HepG2 (cell line): ENCODE results near the gene LYRM4. TPM values are rescaled to one million over a fixed set of nuclear protein-coding genes. Genes with fewer than 3 reads are reported as not detected.

Source experiments
- CBX2 ChIP-seq, 2 experiments: fragments of 200-600 bp in 1 of 2; sonication (generic); formaldehyde crosslinking in 1 of 2; IDR thresholded peaks; 2 replicates each; pipeline versions ENCODE4 v1.7.0 to v1.8.1; 2018 to 2022; ENCODE audit warnings: low read depth in 2 of 2, low read length in 1 of 2, mild to moderate bottlenecking in 1 of 2, missing genetic modification reagents in 1 of 2
- DZIP1 ChIP-seq: sonication (generic); formaldehyde crosslinking; IDR thresholded peaks from 2 replicates; pipeline ENCODE4 v1.5.0; 2020; ENCODE audit warnings: mild to moderate bottlenecking, missing genetic modification reagents
- FOXC1 ChIP-seq: sonication (generic); formaldehyde crosslinking; IDR thresholded peaks from 2 replicates; pipeline ENCODE4 v1.8.0; 2022; ENCODE audit warnings: mild to moderate bottlenecking, missing genetic modification reagents, borderline replicate concordance
- FOXO4 ChIP-seq: sonication (generic); formaldehyde crosslinking; conservative IDR thresholded peaks from 2 replicates; pipeline ENCODE4 v1.8.1; 2023; ENCODE audit warnings: missing genetic modification reagents
- HNF1A ChIP-seq, 2 experiments: sonication (generic) in 1 of 2; formaldehyde crosslinking in 1 of 2; IDR thresholded peaks; 2 replicates each; pipeline versions ENCODE4 v1.4.0 to v1.6.1; 2016 to 2020; ENCODE audit warnings: borderline replicate concordance in 1 of 2, low read depth in 1 of 2, mild to moderate bottlenecking in 1 of 2, missing genetic modification reagents in 1 of 2
- HNRNPUL1 ChIP-seq: fragments of 200-400 bp; formaldehyde crosslinking; IDR thresholded peaks from 2 replicates; pipeline ENCODE4 v1.6.1; 2017; ENCODE audit warnings: low read depth, mild to moderate bottlenecking, low read length, moderate library complexity
- MATR3 ChIP-seq: sonication (generic); formaldehyde crosslinking; IDR thresholded peaks from 2 replicates; pipeline ENCODE4 v1.4.0; 2020; ENCODE audit warnings: missing genetic modification reagents
- MBD4 ChIP-seq: IDR thresholded peaks from 2 replicates; pipeline ENCODE4 v1.6.1; 2012; ENCODE audit warnings: low read length, inconsistent platforms, borderline replicate concordance
- NCOA2 ChIP-seq: sonication (generic); formaldehyde crosslinking; IDR thresholded peaks from 2 replicates; pipeline ENCODE4 v1.8.0; 2022; ENCODE audit warnings: inconsistent platforms
- POLR2A ChIP-seq, 2 experiments: IDR thresholded peaks; 2 replicates each; pipeline ENCODE4 v1.6.1; 2011; ENCODE audit warnings: low read depth in 2 of 2, low read length in 2 of 2, mild to moderate bottlenecking in 1 of 2, moderate library complexity in 1 of 2; ENCODE audit not compliant: insufficient read depth in 1 of 2
- ZFP62 ChIP-seq: sonication (generic); formaldehyde crosslinking; IDR thresholded peaks from 2 replicates; pipeline ENCODE4 v1.4.0; 2020; ENCODE audit warnings: missing genetic modification reagents
- ZFP90 ChIP-seq: sonication (generic); formaldehyde crosslinking; IDR thresholded peaks from 2 replicates; pipeline ENCODE4 v1.8.0; 2022; ENCODE audit warnings: missing genetic modification reagents, mild to moderate bottlenecking, inconsistent platforms, borderline replicate concordance
- ZNF263 ChIP-seq: sonication (generic); formaldehyde crosslinking; IDR thresholded peaks from 2 replicates; pipeline ENCODE4 v1.4.0; 2020; ENCODE audit warnings: missing genetic modification reagents
- ZNF557 ChIP-seq: sonication (generic); formaldehyde crosslinking; IDR thresholded peaks from 2 replicates; pipeline ENCODE4 v1.4.0; 2020; ENCODE audit warnings: missing genetic modification reagents
- ZNF720 ChIP-seq: sonication (generic); formaldehyde crosslinking; IDR thresholded peaks from 2 replicates; pipeline ENCODE4 v1.4.0; 2020; ENCODE audit warnings: missing genetic modification reagents
- ZNF724P ChIP-seq: sonication (generic); formaldehyde crosslinking; IDR thresholded peaks from 2 replicates; pipeline ENCODE4 v1.8.0; 2022; ENCODE audit warnings: missing genetic modification reagents, borderline replicate concordance
- ZNF776 ChIP-seq: sonication (generic); formaldehyde crosslinking; IDR thresholded peaks from 2 replicates; pipeline ENCODE4 v1.4.0; 2020; ENCODE audit warnings: mild to moderate bottlenecking, missing genetic modification reagents
- polyA plus RNA-seq, 8 experiments: library from polyadenylated mRNA; depleted of rRNA in 3 of 8; stranded (reverse) in 7 of 8; unstranded in 1 of 8; fragments of >200 nt; fragmentation: Illumina TruSeq in 4 of 8; extraction: Trizol in 4 of 8; gene quantifications; 2 replicates each; pipeline versions ENCODE4 v1.2.1 to v1.2.3, GENCODE V29; 2011 to 2016; ENCODE audit warnings: low read depth in 4 of 8, missing spikeins in 1 of 8, mixed read lengths in 1 of 8; ENCODE audit not compliant: insufficient read depth in 1 of 8
- total RNA-seq, 5 experiments: library from RNA; depleted of rRNA; stranded (reverse); fragments of >200 nt; fragmentation: Illumina TruSeq; extraction: Trizol; gene quantifications; 2 replicates each; pipeline ENCODE4 v1.2.3, GENCODE V29; 2016; ENCODE audit warnings: low read depth in 1 of 5
- TF ChIP-seq, protein P1 (sequence below): sonication (generic); formaldehyde crosslinking; conservative IDR thresholded peaks from 2 replicates; pipeline ENCODE4 v1.8.0; 2022; ENCODE audit warnings: missing genetic modification reagents

Gene LYRM4
- total and polyA plus RNA-seq, 2 of the 13 experiments (the other 11 are each of a cell fraction or from before 2014, with no cell fraction given): 64.6 to 67.5 TPM

GRCh38 chr6:5205877-5206850, 54.6 kb downstream of the LYRM4 start (continued):
- TF ChIP-seq, protein P1, sequence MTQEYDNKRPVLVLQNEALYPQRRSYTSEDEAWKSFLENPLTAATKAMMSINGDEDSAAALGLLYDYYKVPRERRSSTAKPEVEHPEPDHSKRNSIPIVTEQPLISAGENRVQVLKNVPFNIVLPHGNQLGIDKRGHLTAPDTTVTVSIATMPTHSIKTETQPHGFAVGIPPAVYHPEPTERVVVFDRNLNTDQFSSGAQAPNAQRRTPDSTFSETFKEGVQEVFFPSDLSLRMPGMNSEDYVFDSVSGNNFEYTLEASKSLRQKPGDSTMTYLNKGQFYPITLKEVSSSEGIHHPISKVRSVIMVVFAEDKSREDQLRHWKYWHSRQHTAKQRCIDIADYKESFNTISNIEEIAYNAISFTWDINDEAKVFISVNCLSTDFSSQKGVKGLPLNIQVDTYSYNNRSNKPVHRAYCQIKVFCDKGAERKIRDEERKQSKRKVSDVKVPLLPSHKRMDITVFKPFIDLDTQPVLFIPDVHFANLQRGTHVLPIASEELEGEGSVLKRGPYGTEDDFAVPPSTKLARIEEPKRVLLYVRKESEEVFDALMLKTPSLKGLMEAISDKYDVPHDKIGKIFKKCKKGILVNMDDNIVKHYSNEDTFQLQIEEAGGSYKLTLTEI: no peak
- TF ChIP-seq FOXC1 (CRISPR knock-in tag): peak; percentile 85
- TF ChIP-seq ZNF557 (CRISPR knock-in tag): no peak; the same call in 1 of the 2 replicates
- no peak for TF ChIP-seq DZIP1 (CRISPR knock-in tag)
- TF ChIP-seq ZNF720: no peak
- peak; percentile 85; the same call in 1 of the 2 replicates for TF ChIP-seq ZNF724P (CRISPR knock-in tag)
- no peak for TF ChIP-seq ZNF263
- no peak for TF ChIP-seq FOXO4
- TF ChIP-seq HNF1A (IDR thresholded peaks at IDR 0.05; ENCODE audit: low read depth): peak; percentile 18; the same call in 1 of the 2 replicates
- TF ChIP-seq HNF1A (CRISPR knock-in tag; IDR thresholded peaks at IDR 0.05; ENCODE audit: borderline replicate concordance): peak; percentile 63; the same call in 1 of the 2 replicates
- peak; percentile 81 for TF ChIP-seq ZFP90 (CRISPR knock-in tag)
- no peak for TF ChIP-seq CBX2 (IDR thresholded peaks at IDR 0.05; ENCODE audit: low read depth, low read length)
- no peak for TF ChIP-seq CBX2 (CRISPR knock-in tag; IDR thresholded peaks at IDR 0.05; ENCODE audit: low read depth)
- no peak for TF ChIP-seq MBD4
- no peak for TF ChIP-seq HNRNPUL1
- no peak for TF ChIP-seq POLR2A (IDR thresholded peaks at IDR 0.05; ENCODE audit: insufficient read depth in 1 of 2, low read depth in 2 of 2, low read length in 2 of 2)
- TF ChIP-seq ZNF776 (CRISPR knock-in tag): no peak
- TF ChIP-seq ZFP62 (CRISPR knock-in tag): no peak
- no peak for TF ChIP-seq MATR3 (CRISPR knock-in tag)
- peak; percentile 73 for TF ChIP-seq NCOA2 (CRISPR knock-in tag)
